Gastroesophageal sphincter (tissue), 3 donors: Measurements from ENCODE around the gene MYRIP.

ENCODE experiments used
- EP300 ChIP-seq: sonication (generic); formaldehyde crosslinking; IDR thresholded peaks from one replicate; pipeline ENCODE4 v1.6.1; 2017; ENCODE audit warnings: antibody characterized with exemption, mild to moderate bottlenecking
- POLR2A ChIP-seq, 2 donors: fragments of 450-650 bp; IDR thresholded peaks; one replicate each; pipeline ENCODE4 v1.6.1; 2017; ENCODE audit warnings: antibody characterized with exemption in 2 of 2, mild to moderate bottlenecking in 2 of 2, moderate library complexity in 1 of 2
- POLR2AphosphoS5 ChIP-seq: sonication (generic); formaldehyde crosslinking; IDR thresholded peaks from one replicate; pipeline ENCODE4 v1.6.1; 2017; ENCODE audit warnings: antibody characterized with exemption
- TF ChIP-seq, protein P1 (sequence below), 4 experiments: fragments of 200-600 bp in 2 of 4; fragments of 450-650 bp in 2 of 4; sonication (generic) in 1 of 4; IDR thresholded peaks; one replicate each; pipeline ENCODE4 v1.5.1; 2017 to 2019; ENCODE audit warnings: antibody characterized with exemption in 4 of 4, mild to moderate bottlenecking in 2 of 4, moderate library complexity in 2 of 4

GRCh38 chr3:39791603-39792002 lies 17.8 kb upstream of the MYRIP start:
- TF ChIP-seq POLR2A (IDR thresholded peaks at IDR 0.05) (no peak), POLR2AphosphoS5 (no peak), EP300 (no peak)
- TF ChIP-seq, protein P1, sequence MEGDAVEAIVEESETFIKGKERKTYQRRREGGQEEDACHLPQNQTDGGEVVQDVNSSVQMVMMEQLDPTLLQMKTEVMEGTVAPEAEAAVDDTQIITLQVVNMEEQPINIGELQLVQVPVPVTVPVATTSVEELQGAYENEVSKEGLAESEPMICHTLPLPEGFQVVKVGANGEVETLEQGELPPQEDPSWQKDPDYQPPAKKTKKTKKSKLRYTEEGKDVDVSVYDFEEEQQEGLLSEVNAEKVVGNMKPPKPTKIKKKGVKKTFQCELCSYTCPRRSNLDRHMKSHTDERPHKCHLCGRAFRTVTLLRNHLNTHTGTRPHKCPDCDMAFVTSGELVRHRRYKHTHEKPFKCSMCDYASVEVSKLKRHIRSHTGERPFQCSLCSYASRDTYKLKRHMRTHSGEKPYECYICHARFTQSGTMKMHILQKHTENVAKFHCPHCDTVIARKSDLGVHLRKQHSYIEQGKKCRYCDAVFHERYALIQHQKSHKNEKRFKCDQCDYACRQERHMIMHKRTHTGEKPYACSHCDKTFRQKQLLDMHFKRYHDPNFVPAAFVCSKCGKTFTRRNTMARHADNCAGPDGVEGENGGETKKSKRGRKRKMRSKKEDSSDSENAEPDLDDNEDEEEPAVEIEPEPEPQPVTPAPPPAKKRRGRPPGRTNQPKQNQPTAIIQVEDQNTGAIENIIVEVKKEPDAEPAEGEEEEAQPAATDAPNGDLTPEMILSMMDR (IDR thresholded peaks at IDR 0.05), result no peak
